HS-5 (cell line): ENCODE results near the gene CFAP126.
A peak's percentile ranks its signal among the peaks of the same experiment; 100 is the strongest.
"Not testable (repeated sequence)": the region's sequence is repeated elsewhere in the genome, so short reads cannot be mapped to it uniquely, and the experiment has no call there.

Experiments
- DNase-seq: peaks from one replicate; pipeline ENCODE4 v3.0.0-alpha.2; 2012; ENCODE audit warnings: low read depth

CFAP126 gene

GRCh38 chr1:161367684-161368400 is at the start of gene CFAP126:
CFAP126 (minus strand) TSS chr1:161367876; CDS start chr1:161367868, 8 bp downstream.
- peak; percentile 36 for DNase-seq

DNA sequence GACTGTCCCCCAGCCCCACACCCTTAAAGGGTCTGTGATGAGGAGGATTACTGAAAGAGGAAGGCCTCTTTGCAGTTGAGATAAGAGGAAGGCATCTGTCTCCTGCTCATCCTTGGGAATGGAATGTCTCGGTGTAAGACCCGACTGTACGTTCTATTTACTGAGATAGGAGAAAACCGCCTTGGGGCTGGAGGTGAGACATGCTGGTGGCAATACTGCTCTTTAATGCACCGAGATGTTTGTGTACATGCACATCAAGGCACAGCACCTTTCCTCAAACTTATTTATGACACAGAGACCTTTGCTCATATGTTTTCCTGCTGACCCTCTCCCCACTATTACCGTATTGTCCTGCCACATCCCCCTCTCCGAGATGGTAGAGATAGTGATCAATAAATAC is 45.4 kb upstream of the CFAP126 start:
- not testable (repeated sequence) for DNase-seq

DNA sequence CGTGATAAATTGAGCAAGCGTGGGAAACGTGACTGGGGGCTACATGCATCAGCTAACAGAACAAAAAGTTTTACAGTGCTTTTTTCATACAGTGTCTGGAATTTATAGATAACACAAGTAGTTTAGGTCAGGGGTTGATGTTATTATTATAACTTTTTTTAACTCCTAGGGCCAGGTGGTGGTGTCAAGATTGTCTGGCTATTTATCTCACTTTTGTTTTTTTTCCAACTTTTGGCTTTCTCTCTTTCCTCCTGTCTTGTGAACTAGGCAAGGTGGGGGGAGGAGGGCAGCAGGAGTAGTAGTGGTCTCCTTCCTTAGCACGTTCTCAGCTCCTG is 42.9 kb upstream of the CFAP126 start:
- DNase-seq, result not testable (repeated sequence)

DNA sequence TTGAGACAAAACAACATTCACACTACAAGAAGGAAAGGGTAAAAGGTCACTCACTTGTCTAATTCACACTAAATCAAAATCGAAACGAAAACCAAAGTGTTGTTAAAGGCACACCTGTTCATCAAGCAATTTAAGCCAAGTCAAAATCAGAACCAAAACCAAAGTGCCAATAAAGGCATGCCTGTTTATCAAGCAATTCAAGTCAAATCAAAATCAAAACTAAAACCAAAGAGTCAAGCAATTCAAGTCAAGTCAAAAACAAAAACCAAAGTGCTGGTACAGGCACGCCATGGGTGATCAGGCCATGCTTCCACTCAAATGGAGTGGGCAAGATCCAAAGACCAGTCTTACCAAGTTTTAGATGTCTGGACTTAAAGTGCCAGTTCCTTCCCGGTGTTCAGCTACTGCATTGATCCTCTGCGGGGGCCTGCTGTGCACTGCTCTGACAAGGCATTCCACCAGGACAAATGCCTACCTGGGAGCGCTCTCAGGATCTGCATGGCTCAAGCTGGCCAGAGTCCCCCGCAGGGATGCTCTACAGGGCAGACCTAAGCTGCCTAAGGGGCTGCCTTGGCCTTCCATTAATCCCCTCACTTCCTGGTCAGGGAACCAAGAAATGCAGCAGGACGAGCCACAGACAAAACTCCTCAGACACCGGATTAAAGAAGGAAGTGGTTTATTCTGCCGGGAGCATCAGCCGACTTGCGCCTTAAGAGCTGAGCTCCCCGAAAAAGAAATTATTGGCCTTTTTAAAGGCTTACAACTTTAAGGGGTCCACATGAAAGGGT is 42.4 kb upstream of the CFAP126 start:
- DNase-seq, result not testable (repeated sequence)

DNA sequence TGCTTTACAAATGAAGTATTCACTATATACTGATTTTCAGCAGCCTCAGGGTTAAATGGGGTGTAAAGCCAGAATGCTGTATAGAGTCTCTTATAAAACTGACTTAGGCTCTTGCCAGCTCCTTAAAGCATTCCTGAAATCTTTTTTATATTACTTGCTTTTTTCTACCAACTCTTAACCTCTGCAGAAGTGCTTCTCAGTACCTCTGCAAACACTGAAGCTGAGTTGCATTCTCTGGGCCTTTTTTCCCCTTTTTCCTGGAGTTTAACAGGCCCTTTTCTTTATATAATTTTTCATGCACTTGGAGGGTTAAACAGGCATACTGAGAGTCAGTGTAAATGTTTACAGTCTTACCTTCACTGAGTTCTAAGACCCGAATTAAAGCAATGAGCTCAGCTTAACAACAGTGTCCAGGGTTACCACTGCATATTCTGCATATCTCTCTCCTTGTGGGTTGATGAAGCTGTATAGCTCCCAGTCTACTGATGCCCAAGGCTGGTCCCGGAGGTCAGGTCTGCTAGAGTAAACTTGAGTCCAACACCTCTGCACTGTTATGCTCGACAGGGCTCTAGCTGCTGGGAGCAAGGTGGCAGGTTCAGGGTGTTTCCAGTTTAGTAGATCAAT is 40.9 kb upstream of the CFAP126 start:
- no peak for DNase-seq

DNA sequence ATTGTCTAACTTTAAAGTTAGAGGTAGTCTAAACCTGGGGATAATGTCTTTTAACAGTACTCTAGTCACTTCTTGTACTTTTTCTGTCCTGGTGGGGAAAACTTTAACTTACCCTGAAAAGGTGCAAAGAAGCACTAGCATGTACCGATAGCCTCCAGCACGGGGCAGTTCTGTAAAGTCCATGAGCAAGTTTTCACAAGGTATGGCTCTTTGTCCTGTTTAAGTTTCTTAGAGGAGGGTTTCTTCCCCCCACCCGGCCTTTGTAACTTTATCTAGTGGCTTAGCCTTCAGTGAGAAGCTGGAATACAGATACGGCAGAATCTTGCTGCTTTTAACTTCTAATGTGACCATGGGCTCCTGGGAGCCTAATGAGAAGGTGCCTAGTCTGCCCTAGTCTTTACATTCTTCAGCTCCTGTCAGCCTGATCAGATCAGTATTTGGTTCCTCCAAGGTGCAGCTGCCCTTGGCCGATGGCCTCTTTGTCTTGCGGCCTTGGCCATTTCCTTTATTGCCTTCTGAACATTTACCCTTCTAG is 39.8 kb upstream of the CFAP126 start:
- no peak for DNase-seq

GRCh38 chr1:161406551-161406950 is 38.9 kb upstream of the CFAP126 start:
- DNase-seq, result not testable (repeated sequence)

- DNase-seq, result no peak
Measured at GRCh38 chr1:161404051-161404597, 36.4 kb upstream of the CFAP126 start.

GRCh38 chr1:161402446-161402845 is 34.8 kb upstream of the CFAP126 start:
- no peak for DNase-seq

DNA sequence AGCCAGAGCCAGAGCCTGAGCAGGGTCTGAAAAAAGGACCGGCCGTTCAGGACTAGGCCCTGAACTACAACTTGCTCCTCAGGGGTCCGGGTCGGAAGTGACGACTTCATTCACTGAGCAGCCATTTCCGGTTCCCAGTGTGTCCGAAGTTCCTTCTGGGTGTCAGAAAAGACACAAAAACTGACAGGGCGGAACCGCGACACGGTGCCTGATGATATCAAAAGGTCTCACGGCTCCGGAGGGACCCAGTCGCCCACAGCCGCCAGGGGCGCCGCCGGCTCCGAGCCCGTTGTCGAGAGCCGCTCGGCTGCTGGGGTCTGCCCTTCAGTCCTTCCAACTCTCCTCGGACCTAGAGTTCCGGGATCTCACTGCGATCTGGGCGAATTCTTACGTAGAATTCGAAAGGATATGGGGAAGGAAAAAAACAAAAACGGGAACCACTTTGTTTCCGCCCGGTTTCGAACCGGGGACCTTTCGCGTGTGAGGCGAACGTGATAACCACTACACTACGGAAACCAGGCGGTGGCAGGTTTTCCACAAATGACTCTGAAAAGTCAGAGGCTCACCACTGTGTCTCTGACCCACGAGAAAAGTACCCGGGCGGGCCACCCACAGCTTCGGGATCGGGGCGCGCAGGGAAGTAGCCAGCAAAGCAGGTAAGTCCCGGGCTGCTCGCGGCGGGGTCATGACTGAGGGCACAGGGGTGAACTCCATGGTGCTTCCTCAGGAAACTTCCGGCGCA is 31.8 kb upstream of the CFAP126 start:
- DNase-seq, result peak; percentile 89

DNA sequence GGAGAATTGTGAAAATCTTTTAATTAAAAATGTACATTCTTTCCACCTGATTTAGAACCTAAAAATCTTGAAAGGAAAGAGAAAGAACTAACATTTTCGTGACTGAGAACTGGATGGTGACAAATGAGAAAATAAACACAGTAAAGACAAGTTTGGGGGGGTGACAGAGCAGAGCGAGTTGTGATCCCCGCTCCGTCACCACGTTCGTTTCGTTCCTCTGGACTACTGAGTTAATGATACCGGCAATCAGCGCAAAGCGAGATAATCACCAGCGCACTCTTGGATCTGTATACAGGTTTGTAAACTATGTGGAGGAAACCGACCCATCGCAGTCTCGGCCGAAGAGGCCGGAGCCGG is 31.2 kb upstream of the CFAP126 start:
- DNase-seq, result no peak

GRCh38 chr1:161397038-161397437 is 29.4 kb upstream of the CFAP126 start:
- not testable (repeated sequence) for DNase-seq

- DNase-seq, result no peak
Measured at GRCh38 chr1:161393151-161393550, 25.5 kb upstream of the CFAP126 start.

- no peak for DNase-seq
Measured at GRCh38 chr1:161391611-161392010, 23.9 kb upstream of the CFAP126 start.

DNA sequence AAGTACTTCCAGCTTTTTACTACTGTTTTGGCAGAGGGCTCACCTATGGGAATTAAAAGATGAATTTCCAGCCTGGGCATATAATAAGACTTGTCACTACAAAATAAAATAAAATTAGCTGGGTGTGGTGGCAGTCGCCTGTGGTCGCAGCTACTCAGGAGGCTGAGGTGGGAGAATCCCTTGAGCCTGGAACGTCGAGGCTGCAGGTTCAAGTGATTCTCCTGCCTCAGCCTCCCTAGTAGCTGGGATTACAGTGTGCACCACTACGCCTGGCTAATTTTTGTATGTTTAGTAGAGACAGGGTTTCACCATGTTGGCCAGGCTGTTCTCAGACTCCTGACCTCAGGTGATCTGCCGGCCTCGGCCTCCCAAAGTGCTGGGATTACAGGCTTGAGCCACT is 23.5 kb upstream of the CFAP126 start:
- DNase-seq, result not testable (repeated sequence)

DNA sequence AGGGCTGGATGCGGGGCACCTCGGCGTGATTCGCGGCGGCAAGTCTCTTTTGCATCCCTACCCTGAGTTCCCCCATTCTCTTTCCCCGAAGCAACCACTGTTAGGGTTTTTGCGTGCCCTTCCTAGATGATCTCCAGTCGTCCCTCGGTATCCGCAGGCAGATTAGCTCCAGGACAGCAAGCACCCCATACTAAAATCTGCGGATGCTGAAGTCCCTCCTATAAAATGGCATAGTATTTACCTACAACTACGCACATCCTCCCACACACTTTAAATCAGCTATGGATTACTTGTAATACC is 22.8 kb upstream of the CFAP126 start:
- peak; percentile 22 for DNase-seq

GRCh38 chr1:161389691-161390558 is 22.2 kb upstream of the CFAP126 start:
- DNase-seq, result peak; percentile 88

DNA sequence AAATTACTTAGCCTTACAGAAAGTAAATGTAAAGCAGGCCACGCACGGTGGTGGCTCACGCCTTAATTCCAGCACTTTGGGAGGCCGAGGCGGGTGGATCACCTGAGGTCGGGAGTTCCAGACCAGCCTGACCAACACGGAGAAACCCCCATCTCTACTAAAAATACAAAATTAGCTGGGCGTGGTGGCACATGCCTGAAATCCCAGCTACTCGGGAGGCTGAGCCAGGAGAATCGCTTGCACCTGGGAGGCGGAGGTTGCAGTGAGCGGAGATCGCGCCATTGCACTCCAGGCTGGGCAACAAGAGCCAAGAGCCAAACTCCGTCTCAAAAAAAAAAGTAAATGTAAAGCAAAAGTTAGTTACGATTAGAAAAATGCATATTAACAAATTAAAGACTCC is 21.5 kb upstream of the CFAP126 start:
- DNase-seq, result not testable (repeated sequence)

- no peak for DNase-seq
Measured at GRCh38 chr1:161388639-161389038, 21.0 kb upstream of the CFAP126 start.

DNA sequence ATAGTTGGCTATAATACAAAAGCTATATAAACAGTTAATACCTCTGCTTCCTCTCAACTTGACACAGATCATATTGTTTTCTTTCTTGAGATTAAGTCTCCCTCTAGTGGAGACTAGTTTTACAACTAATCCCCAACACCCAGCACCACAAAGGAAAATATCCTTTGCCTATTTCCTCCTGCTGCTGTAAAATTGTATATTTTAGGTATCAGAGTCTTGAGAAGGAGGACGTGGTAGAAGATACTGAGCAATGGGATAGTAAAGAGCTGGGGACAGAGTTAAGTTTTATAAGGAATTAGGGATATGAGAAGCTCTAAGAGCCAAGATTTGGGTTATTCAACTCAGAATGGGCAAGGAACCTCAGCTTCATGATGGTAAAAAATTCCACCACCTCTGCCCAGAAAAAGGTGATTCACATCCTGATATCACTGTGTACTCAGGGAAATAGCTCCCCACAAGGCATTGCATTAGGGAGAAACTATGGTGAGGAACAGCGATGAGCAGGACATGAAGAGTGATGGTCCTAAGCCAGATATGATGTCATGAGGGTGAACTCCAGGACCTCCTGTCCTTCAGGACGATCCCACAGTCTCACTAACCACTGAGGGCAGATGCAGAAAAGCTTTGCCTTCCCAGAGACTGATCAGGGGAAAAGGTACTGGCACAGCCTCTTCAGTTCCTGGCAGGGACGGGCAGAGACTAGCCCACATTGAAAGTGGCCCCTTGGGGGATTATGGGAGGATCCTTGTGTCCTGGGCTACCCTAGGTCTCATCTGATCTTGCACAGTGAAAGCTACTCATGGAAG is 14.7 kb upstream of the CFAP126 start:
- peak; percentile 73 for DNase-seq
